ENCODE results near the gene PANX2. TPM values are rescaled to one million over a fixed set of nuclear protein-coding genes. Genes with fewer than 3 reads are reported as not detected.

PANX2 gene
- total and polyA plus RNA-seq, 9 donors: 0.27 to 5.6 (median 2.3) TPM

GRCh38 chr22:50171965-50172421, 1.5 kb downstream of the PANX2 start:
- Histone ChIP-seq H3K9me3 (no peaks in the 10 kb centered on the region), H3K27me3 (no peaks in the 10 kb centered on the region), H3K4me3 (no peak overlapping the region), H3K27ac (no peak overlapping the region), H3K4me1 (ENCODE audit: insufficient read depth) (peaks cover 5% of the 10 kb centered on the region), H3K36me3 (no peaks in the 10 kb centered on the region)
- WGBS, 3 donors: 78 to 83% (median 82%) methylated on average over 13 of the region's 13 CpGs
- TF ChIP-seq POLR2A (IDR thresholded peaks at IDR 0.05): no peak
- TF ChIP-seq CTCF (IDR thresholded peaks at IDR 0.05): no peak
- TF ChIP-seq EP300 (IDR thresholded peaks at IDR 0.05): no peak
- intact Hi-C loops (cut with DNase I): no loop called here
- peak in 2 of 5 donors; percentile 20 to 33 for DNase-seq

DNA sequence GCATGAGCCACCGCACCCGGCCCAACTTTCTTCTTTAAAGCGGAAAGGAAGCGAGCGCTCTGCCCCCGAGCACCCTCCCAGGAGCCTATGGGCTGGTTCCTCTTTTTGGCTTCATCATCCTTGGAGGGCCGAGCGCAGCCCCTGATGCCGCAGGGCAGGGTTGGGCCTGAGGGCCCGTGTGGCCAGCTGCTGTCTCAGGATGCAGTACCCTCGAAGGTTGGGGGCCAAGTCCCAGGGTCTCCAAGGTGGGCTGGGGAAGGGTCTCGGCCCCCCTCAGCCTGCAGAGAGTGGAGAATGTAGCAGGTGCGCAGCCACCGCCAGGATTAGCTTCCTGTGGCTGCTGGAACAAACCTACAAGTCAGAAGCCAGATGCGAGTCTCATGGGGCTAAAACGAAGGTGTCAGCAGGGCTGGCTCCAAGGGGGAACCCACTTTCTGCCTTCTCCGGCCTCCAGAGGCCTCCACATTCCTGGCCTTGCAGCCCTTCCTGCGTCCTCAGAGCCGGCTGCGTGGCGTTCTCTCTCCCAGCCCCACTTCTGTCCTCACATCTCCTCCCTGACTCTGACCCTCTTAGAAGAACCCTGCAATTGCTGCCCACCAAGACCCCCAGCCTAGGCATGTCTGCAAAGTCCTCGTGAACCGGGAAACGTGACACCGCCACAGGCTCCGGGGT, 2.9 kb downstream of the PANX2 start:
- H3K4me1 ChIP-seq (ENCODE audit: insufficient read depth): peaks cover 5% of the 10 kb centered on the region
- intact Hi-C loops (cut with DNase I): no loop called here
- peak in 2 of 5 donors; percentile 19 to 28 for DNase-seq
- H3K9me3 ChIP-seq: no peaks in the 10 kb centered on the region
- H3K4me3 ChIP-seq: no peak overlapping the region
- TF ChIP-seq EP300 (IDR thresholded peaks at IDR 0.05): no peak
- no peak for TF ChIP-seq POLR2A (IDR thresholded peaks at IDR 0.05)
- no peak for TF ChIP-seq CTCF (IDR thresholded peaks at IDR 0.05)
- H3K27ac ChIP-seq: no peak overlapping the region
- H3K27me3 ChIP-seq: no peaks in the 10 kb centered on the region
- no peaks in the 10 kb centered on the region for H3K36me3 ChIP-seq
- 78 to 88% (median 87%) methylated on average over 26 of the region's 26 CpGs for WGBS, 3 donors

GRCh38 chr22:50173983-50174355, 3.4 kb downstream of the PANX2 start:
- no peaks in the 10 kb centered on the region for H3K36me3 ChIP-seq
- WGBS, 3 donors: 84 to 100% (median 92%) methylated on average over 6 of the region's 6 CpGs
- TF ChIP-seq CTCF (IDR thresholded peaks at IDR 0.05) (no peak), POLR2A (IDR thresholded peaks at IDR 0.05) (no peak), EP300 (IDR thresholded peaks at IDR 0.05) (no peak)
- no peak overlapping the region for H3K4me3 ChIP-seq
- no peak for DNase-seq
- peaks cover 5% of the 10 kb centered on the region for H3K4me1 ChIP-seq (ENCODE audit: insufficient read depth)
- H3K9me3 ChIP-seq: no peaks in the 10 kb centered on the region
- intact Hi-C loops (cut with DNase I): no loop called here
- H3K27me3 ChIP-seq: no peaks in the 10 kb centered on the region
- no peak overlapping the region for H3K27ac ChIP-seq

DNA sequence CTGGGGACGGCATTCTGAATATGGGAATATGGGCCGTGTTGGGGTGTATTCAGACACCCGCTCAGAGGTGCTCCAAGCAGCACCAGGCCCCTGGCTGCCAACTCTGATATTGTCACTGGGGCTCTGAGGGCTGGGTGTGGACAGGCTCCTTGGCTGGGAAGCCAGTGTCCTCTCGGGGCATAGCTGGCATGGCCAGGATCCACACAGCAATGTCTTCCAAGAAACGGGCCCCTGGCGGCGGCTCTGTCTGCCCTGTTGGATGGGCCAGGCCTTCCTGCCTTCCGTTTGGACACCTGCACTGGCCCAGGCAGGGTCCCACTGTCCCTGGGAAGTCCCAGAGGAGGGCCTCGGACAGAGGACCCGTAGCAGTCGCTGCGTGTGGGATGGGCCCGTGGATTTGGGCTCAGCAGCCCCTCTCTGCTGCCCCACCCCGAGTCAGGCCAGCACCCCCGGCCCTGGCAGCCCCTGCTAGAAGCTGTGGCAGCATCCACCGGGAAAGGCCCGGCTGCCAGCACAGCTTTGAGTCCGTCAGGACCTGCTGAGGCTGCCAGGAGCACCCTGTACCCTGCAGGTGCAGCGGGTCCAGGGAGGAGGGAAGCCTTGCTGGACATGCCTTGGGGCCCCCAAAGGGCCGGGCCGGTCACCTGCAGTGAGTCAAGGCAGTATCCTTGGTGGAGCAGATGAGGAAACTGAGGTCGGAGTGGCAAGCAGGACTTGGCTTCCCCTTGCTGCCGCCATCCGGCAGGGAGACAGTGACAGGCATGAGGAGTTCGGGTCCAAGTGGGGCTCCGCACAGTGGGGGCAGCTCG, 4.1 kb downstream of the PANX2 start:
- no peaks in the 10 kb centered on the region for H3K9me3 ChIP-seq
- no peak for TF ChIP-seq CTCF (IDR thresholded peaks at IDR 0.05)
- TF ChIP-seq EP300 (IDR thresholded peaks at IDR 0.05): no peak
- TF ChIP-seq POLR2A (IDR thresholded peaks at IDR 0.05): no peak
- intact Hi-C loops (cut with DNase I): no loop called here

More for the DNA sequence above, 4.1 kb downstream of the PANX2 start:
- Histone ChIP-seq H3K27ac (no peak overlapping the region), H3K36me3 (no peaks in the 10 kb centered on the region), H3K4me1 (ENCODE audit: insufficient read depth) (peaks cover 4% of the 10 kb centered on the region), H3K4me3 (no peak overlapping the region), H3K27me3 (no peaks in the 10 kb centered on the region)
- 86 to 92% (median 91%) methylated on average over 18 to 27 of the region's 27 CpGs for WGBS, 3 donors
- peak in 2 of 5 donors; percentile 21 to 31 for DNase-seq
